HepG2 (cell line): ENCODE data around the gene TBX3. TPM values are rescaled to one million over a fixed set of nuclear protein-coding genes. Genes with fewer than 3 reads are reported as not detected.

ENCODE experiments used
- ATAC-seq: fragments of 200-7000 bp; cut with Tn5 transposase; 3 replicates; pipeline ENCODE4 v1.9.1; 2020; ENCODE audit warnings: mild to moderate bottlenecking, moderate library complexity
- BruUV-seq: library from RNA; stranded (reverse); fragments of 400-500 nt; replicated peaks from 2 replicates; lab custom pipeline; 2021; lab: Mats Ljungman, UMichigan
- CTCF ChIA-PET: fragments of 300-600 bp; formaldehyde crosslinking; extraction: SDS; loops from one replicate; lab custom pipeline; 2021; ENCODE audit warnings: low total read pairs, inconsistent platforms, low intra/inter-chr PET ratio; lab: Yijun Ruan, JAX
- POLR2A ChIA-PET: fragments of 350-600 bp; sonication (Branson Sonifier 250); formaldehyde crosslinking; loops from one replicate; lab custom pipeline; 2020; ENCODE audit warnings: antibody characterized with exemption, inconsistent platforms; lab: Yijun Ruan, JAX
- DNase-seq: peaks from one replicate; pipeline ENCODE4 v3.0.0-alpha.2; 2015; ENCODE audit warnings: low spot score
- FAIRE-seq: peaks from 3 replicates; lab custom pipeline; 2011; peaks lifted over from hg19 to GRCh38; lab: Jason Lieb, UNC
- H2AFZ ChIP-seq: one replicate; pipeline ENCODE4 v1.6.1; 2011; ENCODE audit warnings: low read length, inconsistent platforms
- H3K27ac ChIP-seq: fragments of 300-600 bp; 3 replicates; pipeline ENCODE4 v1.8.0; 2011; ENCODE audit warnings: mixed run types, mild to moderate bottlenecking, mixed read lengths, low read length, inconsistent platforms; ENCODE audit not compliant: insufficient read depth; ENCODE audit errors: extremely low read length
- H3K27me3 ChIP-seq, 2 experiments: fragments of 200-600 bp in 1 of 2; 2 replicates in 1 of 2; 3 replicates in 1 of 2; pipeline versions ENCODE4 v1.6.0 to v1.8.0; 2011; ENCODE audit warnings: low read length in 2 of 2, mild to moderate bottlenecking in 2 of 2, moderate library complexity in 2 of 2, inconsistent platforms in 1 of 2; ENCODE audit not compliant: insufficient read depth in 2 of 2, control insufficient read depth in 1 of 2
- H3K36me3 ChIP-seq, 2 experiments: fragments of 200-600 bp in 1 of 2; replicated peaks in 1 of 2; 2 replicates in 1 of 2; 3 replicates in 1 of 2; pipeline versions ENCODE4 v1.5.1 to v1.8.0; 2011; ENCODE audit warnings: low read length in 2 of 2, inconsistent platforms in 1 of 2; ENCODE audit not compliant: insufficient read depth in 2 of 2, control insufficient read depth in 1 of 2
- H3K4me1 ChIP-seq: 2 replicates; pipeline ENCODE4 v1.5.1; 2012; ENCODE audit warnings: low read length, inconsistent platforms; ENCODE audit not compliant: insufficient read depth
- H3K4me2 ChIP-seq: 2 replicates; pipeline ENCODE4 v1.6.0; 2011; ENCODE audit warnings: low read depth, low read length, inconsistent platforms
- H3K4me3 ChIP-seq, 3 experiments: fragments of 200-600 bp in 1 of 3; sonication (generic), shearing (Covaris generic) in 1 of 3; replicated peaks in 1 of 3; 2 replicates each; pipeline ENCODE4 v1.5.1; 2011 to 2016; ENCODE audit warnings: low read length in 3 of 3, inconsistent platforms in 2 of 3, low read depth in 2 of 3, mild to moderate bottlenecking in 2 of 3, control low read depth in 1 of 3, mixed read lengths in 1 of 3; ENCODE audit not compliant: insufficient read depth in 1 of 3
- H3K79me2 ChIP-seq: one replicate; pipeline ENCODE4 v1.6.1; 2011; ENCODE audit warnings: low read length, inconsistent platforms; ENCODE audit not compliant: insufficient read depth
- H3K9ac ChIP-seq: 2 replicates; pipeline ENCODE4 v1.6.0; 2011; ENCODE audit warnings: mild to moderate bottlenecking, low read depth, low read length, inconsistent platforms; ENCODE audit not compliant: insufficient read depth
- H3K9me3 ChIP-seq: 2 replicates; pipeline ENCODE4 v1.5.1; 2012; ENCODE audit warnings: mild to moderate bottlenecking, low read length
- H4K20me1 ChIP-seq: 2 replicates; pipeline ENCODE4 v1.6.0; 2011; ENCODE audit warnings: inconsistent platforms, mild to moderate bottlenecking, low read length, moderate library complexity; ENCODE audit not compliant: insufficient read depth
- ELF3 ChIP-seq: IDR thresholded peaks from 2 replicates; pipeline ENCODE4 v1.6.1; 2016; ENCODE audit warnings: missing genetic modification reagents, missing compliant biosample characterization
- ERF ChIP-seq: IDR thresholded peaks from 2 replicates; pipeline ENCODE4 v1.6.1; 2018; ENCODE audit warnings: missing biosample characterization, missing genetic modification reagents
- FOSL2 ChIP-seq: sonication (generic); formaldehyde crosslinking; IDR thresholded peaks from 2 replicates; pipeline ENCODE4 v1.4.0; 2020; ENCODE audit warnings: missing genetic modification reagents
- FOXO1 ChIP-seq: sonication (generic); formaldehyde crosslinking; IDR thresholded peaks from 2 replicates; pipeline ENCODE4 v1.4.0; 2020; ENCODE audit warnings: missing genetic modification reagents
- GPN1 ChIP-seq: sonication (generic); formaldehyde crosslinking; IDR thresholded peaks from 2 replicates; pipeline ENCODE4 v1.5.1; 2020; ENCODE audit warnings: missing genetic modification reagents, borderline replicate concordance
- GRHL1 ChIP-seq: sonication (generic); formaldehyde crosslinking; conservative IDR thresholded peaks from 2 replicates; pipeline ENCODE4 v1.8.0; 2022; ENCODE audit warnings: missing genetic modification reagents
- KLF15 ChIP-seq: sonication (generic); formaldehyde crosslinking; IDR thresholded peaks from 2 replicates; pipeline ENCODE4 v1.8.1; 2023; ENCODE audit warnings: borderline replicate concordance, mild to moderate bottlenecking, inconsistent platforms, missing genetic modification reagents, mixed read lengths
- MAF1 ChIP-seq: sonication (generic); formaldehyde crosslinking; IDR thresholded peaks from 2 replicates; pipeline ENCODE4 v1.5.0; 2020; ENCODE audit warnings: missing genetic modification reagents, borderline replicate concordance
- PBX2 ChIP-seq: IDR thresholded peaks from 2 replicates; pipeline ENCODE4 v1.6.1; 2016; ENCODE audit warnings: control low read depth
- RAD21 ChIP-seq: fragments of 450-650 bp; formaldehyde crosslinking; IDR thresholded peaks from 2 replicates; pipeline ENCODE4 v1.5.0; 2020; ENCODE audit warnings: mild to moderate bottlenecking
- STAG1 ChIP-seq: sonication (generic); formaldehyde crosslinking; IDR thresholded peaks from 2 replicates; pipeline ENCODE4 v1.4.0; 2020; ENCODE audit warnings: missing genetic modification reagents
- THAP11 ChIP-seq: IDR thresholded peaks from 2 replicates; pipeline ENCODE4 v1.6.1; 2016; ENCODE audit warnings: missing biosample characterization, missing genetic modification reagents
- THRA ChIP-seq: sonication (generic); formaldehyde crosslinking; IDR thresholded peaks from 2 replicates; pipeline ENCODE4 v1.4.0; 2020; ENCODE audit warnings: missing genetic modification reagents, borderline replicate concordance
- TRIM24 ChIP-seq: sonication (generic); formaldehyde crosslinking; IDR thresholded peaks from 2 replicates; pipeline ENCODE4 v1.8.0; 2022; ENCODE audit warnings: mild to moderate bottlenecking, missing genetic modification reagents
- ZNF124 ChIP-seq: sonication (generic); formaldehyde crosslinking; IDR thresholded peaks from 2 replicates; pipeline ENCODE4 v1.4.0; 2020; ENCODE audit warnings: missing genetic modification reagents
- ZNF614 ChIP-seq: IDR thresholded peaks from 2 replicates; pipeline ENCODE4 v1.6.1; 2018; ENCODE audit warnings: missing biosample characterization, missing genetic modification reagents, inconsistent platforms, borderline replicate concordance
- ZNF737 ChIP-seq: sonication (generic); formaldehyde crosslinking; IDR thresholded peaks from 2 replicates; pipeline ENCODE4 v1.5.0; 2020; ENCODE audit warnings: missing genetic modification reagents, mild to moderate bottlenecking, borderline replicate concordance
- ZNF891 ChIP-seq: sonication (generic); formaldehyde crosslinking; IDR thresholded peaks from 2 replicates; pipeline ENCODE4 v1.5.0; 2020; ENCODE audit warnings: mild to moderate bottlenecking, missing genetic modification reagents
- WGBS: methylation state at CpG from one replicate; pipeline ENCODE4 v1.1.6; 2017; ENCODE audit warnings: low lambda C conversion rate; 5-methylcytosine and 5-hydroxymethylcytosine counted together
- in situ Hi-C: cut with HindIII; loops from 2 replicates; pipeline ENCODE4 v1.10.0; 2017; ENCODE audit warnings: low pct_unique_long_range_greater_than_20kb; ENCODE audit not compliant: extremely low pct_ligation_motif_present
- intact Hi-C: fragments of 100-400 bp; cut with micrococcal nuclease; formaldehyde crosslinking; loops from one replicate; pipeline ENCODE4 v1.10.0; 2022; ENCODE audit not compliant: unreplicated experiment
- polyA plus RNA-seq, 8 experiments: library from polyadenylated mRNA; depleted of rRNA in 3 of 8; stranded (reverse) in 7 of 8; unstranded in 1 of 8; fragments of >200 nt; fragmentation: Illumina TruSeq in 4 of 8; extraction: Trizol in 4 of 8; gene quantifications; 2 replicates each; pipeline versions ENCODE4 v1.2.1 to v1.2.3, GENCODE V29; 2011 to 2016; ENCODE audit warnings: low read depth in 4 of 8, missing spikeins in 1 of 8, mixed read lengths in 1 of 8; ENCODE audit not compliant: insufficient read depth in 1 of 8
- total RNA-seq, 5 experiments: library from RNA; depleted of rRNA; stranded (reverse); fragments of >200 nt; fragmentation: Illumina TruSeq; extraction: Trizol; gene quantifications; 2 replicates each; pipeline ENCODE4 v1.2.3, GENCODE V29; 2016; ENCODE audit warnings: low read depth in 1 of 5

Gene TBX3
- total and polyA plus RNA-seq, 2 of the 13 experiments (the other 11 are each of a cell fraction or from before 2014, with no cell fraction given) = 27.1 to 42.4 TPM

- TF ChIP-seq GRHL1 (CRISPR knock-in tag) (no peak), PBX2 (no peak)
Observed at GRCh38 chr12:114664651-114665320, 19.2 kb downstream of the TBX3 start (continued).

- in situ Hi-C loops (loop anchor here (10.0 to 25.0 kb wide), 4 partner anchors 502 to 1250 kb away; no protein-coding TSS in a partner anchor), intact Hi-C loops (loop anchor here (1.0 to 5.0 kb wide), 2 partner anchors 1091 to 1255 kb away; no protein-coding TSS in a partner anchor)
- Histone ChIP-seq H3K4me1 (peaks cover 53% of the 10 kb centered on the region), H2AFZ (no peak overlapping the region), H3K27ac (no peak overlapping the region), H4K20me1 (no peaks in the 10 kb centered on the region), H3K9me3 (no peaks in the 10 kb centered on the region), H3K27me3 (no peaks in the 10 kb centered on the region), H3K79me2 (no peaks in the 10 kb centered on the region), H3K4me2 (peak overlapping the region; percentile 21), H3K9ac (no peak overlapping the region), H3K36me3 (no peaks in the 10 kb centered on the region), H3K4me3 (no peak overlapping the region)
- ATAC-seq (0 out of 3 replicates have a peak, but pooled peaks have one; percentile 20), FAIRE-seq (peak; percentile 60), DNase-seq (peak; percentile 71)
- BruUV-seq = no TSS peak
- ChIA-PET CTCF (interaction anchor here (0.6 to 2.2 kb wide), 10 partner anchors 26 to 1254 kb away, joined by 3 to 15 read pairs (median 3); no protein-coding TSS in a partner anchor), POLR2A (interaction anchor here (1.1 kb wide), 1 partner anchor 22 kb away, joined by 4 read pairs; the partner anchor contains the start of gene TBX3)
- WGBS = 11% methylated on average over 3 of the region's 3 CpGs
- TF ChIP-seq FOXO1 (CRISPR knock-in tag) = no peak
- TF ChIP-seq MAF1 (CRISPR knock-in tag) = no peak
- TF ChIP-seq KLF15 (CRISPR knock-in tag) = no peak
- peak; percentile 97 for TF ChIP-seq STAG1 (CRISPR knock-in tag)
- TF ChIP-seq ZNF891 (CRISPR knock-in tag) = no peak
- TF ChIP-seq ZNF124 (CRISPR knock-in tag) = 0 out of 2 replicates have a peak, but pooled peaks have one; percentile 36
- 0 out of 2 replicates have a peak, but pooled peaks have one; percentile 31 for TF ChIP-seq THAP11 (CRISPR knock-in tag)
- TF ChIP-seq ZNF737 (CRISPR knock-in tag) = no peak
- peak; percentile 52; the same call in 1 of the 2 replicates for TF ChIP-seq ELF3 (CRISPR knock-in tag)
- TF ChIP-seq RAD21 (CRISPR knock-in tag) = peak; percentile 87
- 0 out of 2 replicates have a peak, but pooled peaks have one; percentile 24 for TF ChIP-seq ERF (CRISPR knock-in tag)
- TF ChIP-seq TRIM24 = no peak
- TF ChIP-seq THRA (CRISPR knock-in tag) = 0 out of 2 replicates have a peak, but pooled peaks have one; percentile 43
- TF ChIP-seq ZNF614 (CRISPR knock-in tag) = 0 out of 2 replicates have a peak, but pooled peaks have one; percentile 36
- TF ChIP-seq FOSL2 (CRISPR knock-in tag) = peak; percentile 65
- TF ChIP-seq GPN1 = no peak
Observed at GRCh38 chr12:114662512-114663177, 21.3 kb downstream of the TBX3 start.
